ENCODE measurements around the gene NDUFAF2.
A peak's percentile ranks its signal among the peaks of the same experiment; 100 is the strongest.
"Not testable (repeated sequence)": the region's sequence is repeated elsewhere in the genome, so short reads cannot be mapped to it uniquely, and the experiment has no call there.

Gene NDUFAF2

DNA sequence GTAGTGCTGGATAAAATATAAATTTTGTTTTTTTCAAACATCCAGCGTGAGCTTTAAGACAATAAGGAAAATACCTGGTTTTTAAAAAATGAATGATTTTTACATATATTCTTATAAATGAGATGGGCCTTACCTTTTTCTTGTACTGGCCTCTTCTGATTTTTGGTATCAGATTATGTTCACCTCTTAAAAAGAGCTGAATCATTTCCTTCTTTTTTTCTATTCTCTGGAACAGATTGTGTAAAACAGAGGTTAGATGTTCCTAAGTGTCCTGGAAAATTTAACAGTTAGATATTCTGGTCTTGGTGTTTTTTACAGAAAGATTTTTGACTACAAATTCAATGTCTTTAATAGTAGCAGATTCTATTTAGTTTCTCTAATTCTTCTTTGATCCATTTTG lies 74.6 kb downstream of the NDUFAF2 start:
- DNase-seq (ENCODE audit: low read depth): no peak
- TF ChIP-seq, protein P1, sequence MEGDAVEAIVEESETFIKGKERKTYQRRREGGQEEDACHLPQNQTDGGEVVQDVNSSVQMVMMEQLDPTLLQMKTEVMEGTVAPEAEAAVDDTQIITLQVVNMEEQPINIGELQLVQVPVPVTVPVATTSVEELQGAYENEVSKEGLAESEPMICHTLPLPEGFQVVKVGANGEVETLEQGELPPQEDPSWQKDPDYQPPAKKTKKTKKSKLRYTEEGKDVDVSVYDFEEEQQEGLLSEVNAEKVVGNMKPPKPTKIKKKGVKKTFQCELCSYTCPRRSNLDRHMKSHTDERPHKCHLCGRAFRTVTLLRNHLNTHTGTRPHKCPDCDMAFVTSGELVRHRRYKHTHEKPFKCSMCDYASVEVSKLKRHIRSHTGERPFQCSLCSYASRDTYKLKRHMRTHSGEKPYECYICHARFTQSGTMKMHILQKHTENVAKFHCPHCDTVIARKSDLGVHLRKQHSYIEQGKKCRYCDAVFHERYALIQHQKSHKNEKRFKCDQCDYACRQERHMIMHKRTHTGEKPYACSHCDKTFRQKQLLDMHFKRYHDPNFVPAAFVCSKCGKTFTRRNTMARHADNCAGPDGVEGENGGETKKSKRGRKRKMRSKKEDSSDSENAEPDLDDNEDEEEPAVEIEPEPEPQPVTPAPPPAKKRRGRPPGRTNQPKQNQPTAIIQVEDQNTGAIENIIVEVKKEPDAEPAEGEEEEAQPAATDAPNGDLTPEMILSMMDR (IDR thresholded peaks at IDR 0.05; ENCODE audit: insufficient read depth, low read depth, low read length, missing control alignments): no peak

DNA sequence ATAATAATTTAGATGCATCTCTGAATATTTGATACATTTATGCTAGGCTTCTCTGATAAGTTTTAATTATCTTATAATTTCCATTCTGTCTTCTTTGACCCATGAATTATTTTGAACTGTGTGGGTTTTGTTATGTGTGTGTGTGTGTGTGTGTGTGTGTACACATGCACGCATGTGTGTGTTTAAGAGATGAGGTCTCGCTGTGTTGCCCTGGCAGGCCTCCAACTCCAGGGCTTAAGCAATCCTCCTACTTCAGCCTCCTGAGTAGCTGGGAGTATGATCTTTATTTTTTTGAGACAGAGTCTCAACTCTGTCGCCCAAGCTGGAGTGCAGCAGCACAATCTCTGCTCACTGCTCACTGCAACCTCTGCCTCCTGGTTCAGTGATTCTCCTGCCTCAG lies 75.4 kb downstream of the NDUFAF2 start:
- H3K4me3 ChIP-seq (ENCODE audit: low read length): no peak overlapping the region
- peak; percentile 34 for DNase-seq (ENCODE audit: low read depth)
- TF ChIP-seq, protein P1 (IDR thresholded peaks at IDR 0.05; ENCODE audit: insufficient read depth, low read depth, low read length, missing control alignments): no peak

More for the DNA sequence above, 74.6 kb downstream of the NDUFAF2 start:
- H3K4me3 ChIP-seq (ENCODE audit: low read length): no peak overlapping the region

DNA sequence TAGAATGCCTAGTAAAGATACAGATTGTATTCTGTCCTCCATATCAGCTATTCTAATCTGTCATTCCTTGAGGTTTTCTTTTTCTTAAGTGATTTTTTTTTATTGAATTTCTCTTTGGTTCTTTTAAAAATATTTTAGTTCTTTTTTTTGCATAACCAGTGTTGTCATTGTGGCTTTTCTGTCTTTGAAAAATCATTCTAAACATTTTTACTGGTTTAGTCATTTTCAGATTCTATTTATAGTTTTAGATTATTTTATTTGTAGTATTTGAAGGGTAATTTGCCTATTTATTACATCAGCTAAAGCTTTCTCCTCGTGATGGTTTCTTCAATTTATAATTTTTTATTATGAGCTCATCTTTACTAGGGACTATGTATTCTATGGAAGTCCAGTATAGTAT lies 78.1 kb downstream of the NDUFAF2 start:
- no peak for DNase-seq (ENCODE audit: low read depth)
- TF ChIP-seq, protein P1 (IDR thresholded peaks at IDR 0.05; ENCODE audit: insufficient read depth, low read depth, low read length, missing control alignments): no peak
- H3K4me3 ChIP-seq (ENCODE audit: low read length): no peak overlapping the region

DNA sequence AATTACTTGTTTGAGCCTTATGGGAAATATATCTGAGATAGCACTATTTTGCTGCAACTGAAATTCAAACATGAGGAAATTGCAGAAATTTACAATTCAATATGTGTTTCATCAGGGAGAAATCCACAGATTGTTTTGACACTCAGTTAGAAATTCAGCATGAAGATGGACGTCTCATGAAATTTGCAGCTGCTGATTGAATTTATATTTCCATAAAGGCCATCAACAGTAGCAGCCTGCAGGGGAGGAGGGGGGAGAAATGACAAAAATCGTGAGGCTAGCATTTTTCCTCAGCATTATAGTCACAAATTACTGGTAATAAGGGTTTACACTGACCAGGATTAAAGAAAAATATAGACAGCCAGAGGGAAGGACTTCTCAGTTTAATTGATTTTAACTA lies 81.0 kb downstream of the NDUFAF2 start:
- H3K4me3 ChIP-seq (ENCODE audit: low read length): no peak overlapping the region
- DNase-seq (ENCODE audit: low read depth): no peak
- TF ChIP-seq, protein P1 (IDR thresholded peaks at IDR 0.05; ENCODE audit: insufficient read depth, low read depth, low read length, missing control alignments): no peak

DNA sequence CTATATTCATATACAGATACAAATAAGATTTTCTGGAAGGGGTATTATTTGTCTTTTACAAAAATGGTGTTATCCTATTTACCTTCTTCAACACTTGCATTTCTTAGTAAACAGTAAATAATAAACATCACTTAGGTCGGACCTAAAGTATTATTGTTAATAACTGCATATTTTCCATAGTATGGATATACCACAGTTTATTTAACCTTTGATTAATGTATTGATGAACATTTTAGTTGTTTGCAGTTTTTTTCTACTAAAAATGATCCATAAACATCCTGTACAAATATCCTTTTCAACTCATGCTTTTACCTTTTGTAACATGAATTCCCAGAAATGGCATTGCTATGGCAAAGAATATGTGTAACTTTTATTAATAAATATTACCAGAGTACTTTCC lies 83.4 kb downstream of the NDUFAF2 start:
- TF ChIP-seq, protein P1 (IDR thresholded peaks at IDR 0.05; ENCODE audit: insufficient read depth, low read depth, low read length, missing control alignments): no peak
- H3K4me3 ChIP-seq (ENCODE audit: low read length): no peak overlapping the region
- DNase-seq (ENCODE audit: low read depth): no peak

DNA sequence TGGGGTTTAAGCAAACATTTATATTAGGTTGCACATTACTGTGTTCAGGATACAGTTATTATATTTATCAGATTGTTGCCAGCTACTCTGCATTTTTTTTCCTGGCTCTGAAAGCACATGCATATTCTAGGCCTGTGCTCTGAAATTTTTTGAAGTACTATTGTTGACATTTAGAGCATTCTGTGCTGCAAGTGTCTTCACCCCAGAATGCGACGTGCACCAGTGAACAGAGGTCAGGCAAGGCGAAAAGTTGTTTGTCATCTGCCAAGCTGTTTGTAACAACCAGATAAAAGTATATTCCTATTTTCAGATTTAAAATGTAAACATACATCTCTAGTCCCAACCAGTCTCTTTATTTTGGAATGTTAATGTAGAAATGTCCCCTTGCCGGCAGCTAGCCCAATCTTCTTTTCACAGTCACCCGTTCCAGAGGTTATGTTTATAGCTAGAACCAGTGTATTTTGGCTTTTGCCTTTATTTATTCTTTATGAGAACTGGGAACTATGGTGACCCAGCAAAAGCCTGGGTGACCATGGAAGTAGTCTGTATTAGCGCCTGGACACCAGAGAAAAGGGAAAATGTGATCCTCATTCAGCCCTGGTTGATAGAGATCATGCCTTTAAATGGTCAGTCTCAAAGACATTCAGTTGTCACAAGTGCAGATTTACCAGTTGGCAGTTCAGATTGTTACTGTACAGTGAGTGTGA lies 84.6 kb downstream of the NDUFAF2 start:
- TF ChIP-seq, protein P1 (IDR thresholded peaks at IDR 0.05; ENCODE audit: insufficient read depth, low read depth, low read length, missing control alignments): no peak
- H3K4me3 ChIP-seq (ENCODE audit: low read length): no peak overlapping the region
- no peak for DNase-seq (ENCODE audit: low read depth)

DNA sequence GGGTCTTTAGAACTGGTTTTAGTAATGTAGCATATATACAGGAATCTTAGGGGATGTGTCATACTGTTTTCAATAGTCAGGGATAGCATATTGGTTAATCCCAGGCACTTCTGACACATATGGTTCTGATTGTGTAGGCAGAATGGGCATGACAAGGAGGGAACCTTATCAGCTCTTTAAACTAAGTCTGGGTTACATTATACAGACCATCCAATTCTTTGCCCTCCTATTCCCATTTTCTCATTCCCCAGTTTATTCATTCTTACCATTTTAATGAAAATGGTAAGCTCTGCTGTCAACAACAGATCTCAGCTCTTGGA lies 85.1 kb downstream of the NDUFAF2 start:
- peak; percentile 48 for DNase-seq (ENCODE audit: low read depth)
- TF ChIP-seq, protein P1 (IDR thresholded peaks at IDR 0.05; ENCODE audit: insufficient read depth, low read depth, low read length, missing control alignments): no peak
- no peak overlapping the region for H3K4me3 ChIP-seq (ENCODE audit: low read length)

DNA sequence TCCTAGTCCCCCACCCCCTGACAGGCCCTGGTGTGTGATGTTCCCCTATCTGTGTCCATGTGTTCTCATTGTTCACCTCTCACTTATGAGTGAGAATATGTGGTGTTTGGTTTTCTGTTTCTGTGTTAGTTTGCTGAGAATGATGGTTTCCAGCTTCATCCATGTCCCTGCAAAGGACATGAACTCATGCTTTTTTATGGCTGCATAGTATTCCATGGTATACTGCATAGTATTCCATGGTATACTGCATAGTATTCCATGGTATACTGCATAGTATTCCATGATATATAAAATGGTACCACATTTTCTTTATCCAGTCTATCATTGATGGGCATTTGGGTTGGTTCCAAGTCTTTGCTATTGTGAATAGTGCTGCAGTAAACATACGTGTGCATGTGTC lies 86.3 kb downstream of the NDUFAF2 start:
- H3K4me3 ChIP-seq (ENCODE audit: low read length); DNase-seq (ENCODE audit: low read depth): not testable (repeated sequence)

Measured in epithelial cell of esophagus (primary cell).